Stimulated activated CD8-positive, alpha-beta memory T cell treated with anti-CD3 and anti-CD28 coated beads, Interleukin-15, amount 100 ng/mL, for 48 hours (primary cell): ENCODE data around the gene NGRN.
"Not testable (repeated sequence)": the region's sequence is repeated elsewhere in the genome, so short reads cannot be mapped to it uniquely, and the experiment has no call there.

ENCODE experiments used
- DNase-seq, 2 donors: peaks; one replicate each; pipeline ENCODE4 v3.0.0-alpha.2; 2020; ENCODE audit warnings: low read depth in 2 of 2

NGRN gene

DNA sequence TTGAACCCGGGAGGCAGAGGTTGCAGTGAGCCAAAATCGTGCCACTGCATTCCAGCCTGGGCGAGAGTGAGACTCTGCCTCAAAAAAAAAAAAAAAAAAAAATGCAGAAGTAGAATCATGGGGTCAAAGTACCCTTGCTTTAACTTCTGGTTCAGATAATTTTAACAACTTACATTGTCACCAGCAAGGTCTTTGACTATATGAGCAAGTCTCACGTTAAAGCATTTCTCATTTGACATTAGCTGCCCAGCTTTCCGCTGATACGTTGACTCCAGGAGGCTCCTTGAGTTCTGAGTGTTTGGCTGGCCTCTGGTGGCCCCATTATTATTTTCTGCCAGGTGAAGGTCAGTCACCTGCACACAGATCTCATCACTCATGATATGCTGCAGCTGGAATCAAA lies 16.2 kb downstream of the NGRN start:
- DNase-seq, result not testable (repeated sequence)

DNA sequence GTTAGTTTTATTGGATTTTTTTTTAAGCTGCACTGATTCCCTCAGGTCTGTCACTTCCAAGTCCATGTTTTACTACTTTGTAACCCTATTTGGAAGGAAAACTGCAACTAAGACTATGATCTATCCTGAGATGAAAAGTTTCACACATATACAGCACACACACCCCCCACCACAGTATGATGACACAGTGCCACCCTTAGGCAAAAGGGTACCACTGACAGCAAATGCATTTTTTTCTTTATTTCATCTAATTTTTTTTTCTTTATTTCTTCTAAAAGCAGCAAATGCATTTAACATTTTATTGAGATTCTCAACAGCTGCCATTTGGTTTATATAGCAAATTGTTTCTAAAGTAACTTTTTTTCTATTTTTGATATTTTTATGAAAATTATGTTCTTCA lies 21.2 kb downstream of the NGRN start:
- no peak for DNase-seq

DNA sequence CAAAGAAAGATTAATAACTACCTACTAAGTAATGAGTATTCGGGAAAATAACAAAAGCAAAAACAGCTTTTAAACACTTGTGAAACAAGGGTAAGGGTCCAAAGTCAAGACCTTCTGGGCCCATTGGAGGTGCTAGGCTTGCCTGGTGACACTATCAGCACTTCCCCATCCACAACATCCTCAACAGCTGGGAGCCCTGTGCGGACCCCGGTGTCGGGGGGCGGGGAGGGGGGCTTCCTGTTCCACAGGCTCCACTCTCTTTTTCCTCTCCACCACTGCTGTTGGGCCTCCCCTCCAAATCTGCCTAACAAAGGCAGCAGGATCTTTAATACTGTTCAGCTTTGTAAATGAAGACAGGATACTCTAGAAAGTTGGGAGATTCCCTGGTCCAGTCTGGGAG lies 21.6 kb downstream of the NGRN start:
- DNase-seq, result no peak

DNA sequence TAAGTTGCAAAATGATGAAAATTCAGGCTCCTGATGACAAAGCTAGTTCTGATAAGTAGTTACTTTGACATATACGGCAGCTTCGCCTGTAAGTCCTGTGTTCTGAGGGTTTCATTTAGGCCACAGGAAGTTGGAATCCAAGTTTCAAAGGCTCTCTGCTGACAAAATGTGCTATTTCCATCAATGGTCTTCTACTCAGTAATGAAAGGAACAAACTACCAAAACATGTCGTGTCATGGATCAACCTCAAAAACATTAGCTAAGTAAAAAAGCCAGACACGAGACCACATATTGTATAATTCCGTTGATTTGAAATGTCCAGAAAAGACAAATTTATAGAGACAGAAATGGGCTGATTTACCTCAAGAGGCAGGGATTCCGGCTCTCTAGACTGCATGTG lies 22.5 kb downstream of the NGRN start:
- DNase-seq, result no peak

DNA sequence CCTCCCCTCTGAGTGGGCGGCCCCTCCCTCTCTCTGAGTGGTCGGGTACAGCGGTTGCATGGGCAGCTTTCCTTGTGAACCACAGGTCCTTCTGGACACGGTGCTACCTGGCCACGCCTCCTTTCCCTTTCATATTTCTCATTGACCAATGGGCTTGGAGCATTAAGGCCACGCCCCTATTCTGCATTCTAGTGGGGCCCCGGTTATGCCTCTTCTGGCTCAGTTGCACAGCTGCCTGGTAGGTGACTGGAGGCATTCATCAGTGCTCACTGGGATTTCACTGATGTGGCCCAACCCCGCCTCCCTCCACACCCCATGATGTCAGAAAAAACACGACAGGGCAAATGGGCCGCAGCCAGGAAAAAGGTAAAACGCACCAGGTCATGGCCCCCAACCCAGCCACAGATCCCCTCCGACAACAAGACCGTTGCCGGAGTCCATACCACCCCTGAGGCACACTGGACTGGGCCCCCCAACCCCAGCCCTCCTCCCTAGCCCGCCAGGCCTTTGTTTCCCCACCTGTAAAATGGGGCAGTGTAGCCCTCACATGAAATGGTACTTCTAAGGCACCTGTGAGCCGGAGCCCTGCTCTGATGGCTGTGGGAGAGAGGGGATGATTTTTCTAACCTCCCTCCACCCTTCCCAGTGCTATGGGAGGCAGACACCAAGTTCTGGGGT lies 26.3 kb downstream of the NGRN start:
- DNase-seq, result no peak

DNA sequence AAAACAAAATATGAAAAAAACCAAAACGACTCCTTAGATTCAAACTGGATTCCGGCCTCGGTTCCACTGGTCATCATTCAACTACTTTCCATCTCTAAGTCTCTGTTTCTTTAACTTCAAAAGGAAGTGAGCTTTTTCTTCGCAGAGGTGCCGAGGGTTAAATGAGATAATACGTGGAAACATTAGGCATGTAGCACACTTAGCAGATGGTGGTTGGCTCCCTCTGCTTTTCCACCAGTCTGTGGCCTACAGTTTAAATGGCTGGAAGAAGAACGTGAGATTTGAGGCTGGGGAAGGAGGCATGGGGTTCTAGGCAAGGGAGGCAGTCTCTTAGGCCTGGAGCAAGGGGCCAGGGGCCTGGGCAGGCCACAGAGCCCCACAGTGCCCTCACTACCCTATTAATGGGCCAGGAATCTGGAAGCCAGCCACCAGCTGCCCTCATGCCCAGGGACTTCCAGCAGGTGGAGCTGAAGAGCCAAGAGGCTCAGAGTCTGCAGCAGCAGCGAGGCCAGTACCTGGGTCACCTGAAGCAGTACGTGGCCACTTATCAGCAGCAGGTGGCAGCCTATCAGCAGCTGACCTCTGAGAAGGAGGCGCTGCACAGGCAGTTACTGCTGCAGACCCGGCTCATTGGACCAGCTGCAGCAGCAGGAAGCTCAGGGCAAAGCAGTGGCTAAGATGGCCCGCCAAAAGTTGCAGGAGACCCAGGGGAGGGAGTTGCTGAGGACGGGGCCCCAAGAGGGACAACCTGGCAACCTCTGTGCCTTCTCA lies 27.8 kb downstream of the NGRN start:
- peak; percentile 54 to 59 for DNase-seq

DNA sequence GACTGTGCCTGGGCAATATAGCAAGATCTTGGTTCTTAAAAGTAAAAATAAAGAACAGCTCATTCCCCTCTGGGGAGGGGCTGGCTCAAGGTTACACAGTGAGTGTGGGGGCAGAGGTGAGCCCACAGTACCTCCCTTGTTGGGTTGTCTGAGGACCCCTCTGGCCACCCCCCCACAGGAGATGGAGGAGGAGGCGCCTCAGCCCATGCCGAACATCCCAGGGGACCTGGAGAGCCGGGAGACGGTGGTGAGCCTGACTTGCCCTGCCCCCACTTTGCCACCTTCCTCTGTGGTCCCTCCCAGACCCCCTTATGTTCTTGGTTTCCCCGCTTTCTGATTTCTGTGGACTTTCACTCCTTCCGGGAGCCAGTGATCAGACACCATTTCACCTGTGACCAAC lies 28.7 kb downstream of the NGRN start:
- DNase-seq, result no peak

DNA sequence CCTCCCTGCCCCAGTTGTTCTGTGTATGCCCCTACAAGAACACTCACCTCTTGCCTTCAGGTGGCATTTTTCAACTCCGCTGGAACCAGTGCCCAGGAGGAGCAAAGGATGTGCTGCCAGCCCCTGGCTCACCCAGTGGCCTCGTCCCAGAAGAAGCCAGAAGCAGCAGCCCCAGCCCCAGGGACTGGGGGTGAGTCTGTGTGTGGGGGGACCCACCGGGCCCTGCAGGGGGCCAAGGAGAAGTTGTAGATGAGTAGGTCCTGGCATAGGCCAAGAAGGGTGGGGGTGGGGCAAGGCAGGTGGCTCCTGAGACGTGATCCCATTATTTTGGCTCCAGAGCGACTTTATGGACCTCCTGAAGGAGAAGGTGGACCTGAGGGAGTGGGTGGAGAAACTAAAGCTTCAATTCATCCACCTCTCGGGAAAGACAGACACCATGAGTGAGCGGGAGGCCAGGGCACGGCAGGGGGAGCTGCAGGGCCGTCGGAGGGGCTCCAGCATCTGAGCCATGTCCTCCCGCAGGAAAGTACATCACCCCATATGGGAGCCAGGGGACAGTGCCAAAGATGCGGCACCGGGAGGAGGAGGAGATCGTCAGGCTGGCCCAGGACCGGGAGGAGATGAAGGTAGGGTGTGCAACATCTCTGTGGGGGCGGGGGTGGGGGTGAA lies 29.3 kb downstream of the NGRN start:
- no peak for DNase-seq

DNA sequence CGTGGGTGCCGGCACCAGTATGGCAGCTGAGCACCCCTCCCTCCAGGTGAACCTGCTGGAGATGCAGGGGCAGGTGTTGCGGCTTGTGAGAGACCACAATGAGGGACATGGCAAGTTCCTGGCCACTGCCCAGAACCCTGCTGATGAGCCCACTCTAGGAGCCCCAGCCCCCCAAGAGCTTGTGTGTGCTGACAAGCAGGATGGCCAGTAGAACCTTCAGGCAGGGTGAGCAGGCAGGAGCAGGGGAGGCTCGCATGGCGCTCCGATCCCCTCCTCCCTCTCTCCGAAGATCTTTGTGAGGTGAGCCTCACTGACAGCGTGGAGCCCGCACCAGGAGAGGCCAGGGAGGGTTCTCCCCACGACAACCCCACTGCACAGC lies 29.8 kb downstream of the NGRN start:
- no peak for DNase-seq

DNA sequence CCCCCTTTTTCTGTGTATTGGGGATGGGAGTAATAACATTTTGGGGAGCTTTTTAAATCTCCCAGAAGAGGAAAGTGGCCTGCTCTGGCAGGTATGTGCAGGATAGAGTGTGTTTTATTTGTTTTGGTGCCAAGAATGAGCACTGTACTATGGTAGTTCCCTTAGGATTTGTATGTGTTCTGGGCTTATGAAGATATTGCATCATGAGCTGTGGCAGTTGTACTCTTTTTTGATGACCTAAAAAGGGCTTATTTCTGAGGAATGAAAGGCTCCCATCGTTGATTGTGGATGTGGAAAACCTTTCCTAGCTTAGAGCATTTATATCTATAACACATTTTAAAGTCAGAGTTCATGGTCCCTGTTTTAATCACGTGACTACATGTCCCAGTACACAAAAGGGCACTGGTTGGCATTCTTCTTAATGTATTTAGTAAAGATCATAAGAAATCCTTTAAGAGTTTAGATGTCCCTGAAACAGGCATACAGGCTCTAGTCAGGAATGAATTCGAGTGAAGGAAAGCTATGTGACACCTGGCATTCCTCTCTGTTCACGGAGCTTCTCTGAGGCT lies 30.9 kb downstream of the NGRN start:
- not testable (repeated sequence) for DNase-seq

DNA sequence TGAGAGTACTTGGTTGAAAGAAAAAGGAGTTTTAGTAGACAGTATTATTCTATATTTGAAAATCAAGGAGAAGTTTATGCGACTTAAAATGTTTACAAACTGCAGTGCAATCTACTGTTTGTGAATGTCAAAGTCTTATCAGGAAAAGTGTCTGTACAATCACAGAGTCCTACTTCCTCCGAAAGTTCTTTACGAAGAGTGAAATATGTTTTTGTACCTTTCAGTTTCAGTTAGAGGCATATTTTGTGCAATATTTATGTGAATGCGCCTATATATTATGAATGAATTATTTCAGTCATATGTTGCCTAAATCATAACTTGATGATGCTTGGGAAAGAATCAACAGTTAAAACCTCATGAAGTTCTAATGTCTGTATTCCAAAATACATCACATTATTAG lies 31.5 kb downstream of the NGRN start:
- no peak for DNase-seq

DNA sequence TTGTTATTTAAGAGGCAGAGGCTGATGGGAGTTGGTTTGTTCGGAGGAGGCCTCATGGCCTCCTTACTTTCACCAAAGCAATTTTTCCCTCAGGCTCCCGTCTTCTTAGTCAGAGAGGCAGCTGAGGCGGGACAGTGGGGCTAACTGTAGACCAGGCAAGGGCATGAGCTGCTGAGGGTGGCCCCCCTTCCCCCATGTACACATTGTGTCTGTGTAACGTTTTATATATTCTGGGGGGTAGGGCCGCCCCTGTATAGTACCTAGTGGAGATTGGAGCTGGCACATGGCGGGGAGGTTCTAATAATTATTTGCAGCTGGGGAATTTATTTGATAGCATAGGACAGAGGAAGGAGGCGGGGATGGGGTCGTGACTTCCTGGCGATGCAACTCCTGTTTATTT lies 35.1 kb downstream of the NGRN start:
- no peak for DNase-seq

DNA sequence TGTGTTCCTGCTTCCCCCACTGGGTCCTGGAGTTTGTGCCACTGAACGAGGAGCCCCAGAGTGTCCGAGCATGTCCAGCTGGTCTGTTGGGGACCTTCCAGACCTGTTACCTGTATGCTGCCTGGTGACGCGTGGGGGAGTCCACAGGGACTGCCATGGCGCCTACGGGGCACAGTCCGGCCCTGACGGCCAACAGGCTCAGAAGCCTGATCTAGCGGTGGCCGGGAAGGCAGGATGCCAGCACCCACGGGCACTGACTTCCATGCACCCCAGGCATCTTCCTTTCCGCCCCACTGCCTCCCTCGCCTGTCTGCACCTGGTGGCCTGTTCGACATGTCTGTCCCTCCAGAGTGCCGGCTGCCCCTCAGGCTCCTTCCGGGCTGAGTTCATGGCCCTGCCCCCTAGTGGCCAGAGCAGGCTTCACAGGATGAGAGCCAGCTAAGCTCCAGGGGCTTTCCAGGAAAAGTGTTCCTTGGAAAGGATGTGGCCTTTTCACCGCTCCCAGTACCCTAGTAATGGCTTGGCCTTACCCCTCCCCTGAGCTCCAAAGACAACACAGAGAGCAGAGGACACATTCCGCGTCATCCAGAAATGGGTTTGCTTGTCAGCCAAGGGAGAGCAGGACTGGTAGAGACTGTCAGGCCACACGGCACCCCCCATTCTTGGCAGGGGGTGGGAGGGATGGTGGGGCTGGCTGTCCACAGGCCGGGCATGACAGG lies 35.7 kb downstream of the NGRN start:
- peak; percentile 48 to 50 for DNase-seq

DNA sequence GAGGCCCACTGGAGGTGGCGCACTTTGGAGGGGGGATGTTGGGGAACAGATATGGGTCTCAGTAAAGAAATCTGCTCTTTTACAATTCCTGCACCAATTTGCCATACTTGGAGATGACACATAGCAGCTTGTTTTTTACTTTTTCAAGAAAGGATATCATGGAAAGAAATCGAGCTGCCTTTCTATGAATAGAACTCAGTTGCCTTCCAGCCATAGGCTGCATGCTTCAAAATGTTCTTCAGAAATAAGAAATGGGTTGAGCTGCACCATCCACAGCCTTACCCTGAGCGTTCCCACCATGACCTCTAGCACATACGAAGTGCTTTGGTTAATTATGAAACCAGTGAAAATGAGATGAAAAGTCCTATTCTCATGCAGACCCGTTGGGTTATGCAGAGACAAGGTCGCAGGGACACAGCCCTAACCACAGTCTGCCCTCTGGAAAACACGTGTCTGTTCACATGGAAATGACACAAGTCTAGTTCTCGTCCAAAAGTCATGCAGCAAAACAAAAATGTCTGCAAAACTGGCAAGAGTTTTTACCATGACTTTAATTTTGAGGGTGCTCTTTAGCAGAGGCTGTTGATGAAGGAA lies 36.3 kb downstream of the NGRN start:
- no peak for DNase-seq

DNA sequence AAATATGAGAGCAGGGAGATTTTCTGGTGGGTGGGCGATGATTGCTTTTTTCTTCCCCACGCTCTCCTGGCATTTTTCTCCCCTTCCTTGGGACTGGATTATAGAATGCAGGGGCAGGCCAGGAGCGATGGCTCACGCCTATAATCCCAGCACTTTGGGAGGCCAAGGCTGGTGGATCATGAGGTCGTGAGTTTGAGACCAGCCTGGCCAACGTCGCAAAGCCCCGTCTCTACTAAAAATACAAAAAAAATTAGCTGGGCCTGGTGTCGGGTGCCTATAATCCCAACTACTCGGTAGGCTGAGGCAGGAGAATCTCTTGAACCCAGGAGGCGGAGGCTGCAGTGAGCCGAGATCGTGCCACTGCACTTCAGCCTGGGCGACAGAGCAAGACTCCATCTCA lies 39.9 kb downstream of the NGRN start:
- DNase-seq, result not testable (repeated sequence)

DNA sequence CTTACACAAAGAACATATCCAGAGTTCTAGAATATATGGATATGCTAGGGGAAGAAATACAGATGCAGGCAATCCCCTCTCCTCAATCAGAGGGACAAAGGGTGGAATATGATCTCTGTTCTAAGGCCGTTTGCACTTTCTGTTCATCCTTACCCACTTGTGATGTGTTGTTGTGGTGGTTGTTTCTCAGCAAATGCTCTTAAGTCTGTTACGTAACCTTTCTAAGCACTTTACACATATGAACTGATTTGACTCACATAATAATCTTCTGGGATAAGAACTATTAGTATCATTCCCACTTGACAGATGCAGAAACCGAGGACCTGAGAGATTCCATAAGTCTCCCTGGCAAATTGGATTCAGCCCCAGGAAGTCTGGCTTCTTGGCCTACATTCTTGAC lies 40.5 kb downstream of the NGRN start:
- no peak for DNase-seq

DNA sequence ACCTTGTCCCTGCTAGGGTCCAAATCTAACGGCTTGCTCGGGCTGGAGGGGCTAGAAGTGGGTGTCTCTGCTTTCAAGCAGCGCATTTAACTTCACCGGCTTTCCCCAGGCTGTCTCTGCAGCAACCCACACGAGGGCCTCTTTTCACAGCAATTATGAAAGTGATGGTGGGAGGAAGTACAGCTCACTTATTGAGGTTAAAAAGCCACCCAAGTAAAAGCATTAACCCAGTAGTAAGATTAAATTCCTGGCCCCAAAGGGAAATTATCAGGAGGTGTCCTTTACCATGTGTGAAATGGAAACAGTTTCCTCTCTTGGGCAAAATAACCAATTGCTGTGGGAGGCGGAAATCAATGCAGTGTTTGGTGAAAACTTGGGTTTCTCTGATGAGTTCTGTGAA lies 41.1 kb downstream of the NGRN start:
- DNase-seq, result peak; percentile 34 to 38

DNA sequence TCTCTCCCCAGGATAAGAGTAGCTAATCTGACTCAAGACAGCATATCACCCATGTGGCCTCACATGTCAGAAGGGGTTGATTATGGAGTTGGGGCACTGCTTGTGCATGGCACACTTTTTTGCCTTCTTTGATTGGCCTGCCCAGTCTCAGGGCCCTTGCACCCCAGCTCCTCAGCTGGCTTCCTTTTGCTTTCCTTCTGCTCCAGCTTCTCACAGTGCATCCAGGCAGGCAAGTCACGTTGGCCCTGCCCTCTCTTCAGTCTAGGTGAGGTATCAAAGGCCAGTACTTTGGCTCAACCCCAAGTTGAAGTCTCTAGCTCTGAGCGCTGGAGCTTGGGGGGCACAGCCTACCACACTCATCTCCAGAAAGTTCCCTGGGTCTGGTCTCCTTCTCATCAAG lies 42.2 kb downstream of the NGRN start:
- no peak for DNase-seq

DNA sequence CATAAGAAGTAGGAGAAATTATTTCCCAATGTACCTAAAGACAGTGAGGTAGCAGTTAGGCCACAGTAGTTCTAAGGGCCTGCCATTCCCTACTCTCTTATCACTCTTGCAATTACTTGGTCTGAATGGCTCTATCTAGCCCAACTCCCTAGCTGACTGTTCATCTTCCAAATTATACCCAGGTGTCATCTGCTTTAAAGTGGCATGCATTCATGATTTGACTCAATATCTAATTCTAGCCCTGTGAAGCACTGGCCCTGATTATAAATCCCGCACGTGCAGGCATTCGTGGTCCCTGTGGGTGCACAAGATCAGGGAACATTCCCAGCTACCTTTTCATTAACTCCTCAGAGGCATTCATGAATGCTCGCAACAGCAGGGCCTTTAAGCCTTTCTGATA lies 43.5 kb downstream of the NGRN start:
- no peak for DNase-seq

DNA sequence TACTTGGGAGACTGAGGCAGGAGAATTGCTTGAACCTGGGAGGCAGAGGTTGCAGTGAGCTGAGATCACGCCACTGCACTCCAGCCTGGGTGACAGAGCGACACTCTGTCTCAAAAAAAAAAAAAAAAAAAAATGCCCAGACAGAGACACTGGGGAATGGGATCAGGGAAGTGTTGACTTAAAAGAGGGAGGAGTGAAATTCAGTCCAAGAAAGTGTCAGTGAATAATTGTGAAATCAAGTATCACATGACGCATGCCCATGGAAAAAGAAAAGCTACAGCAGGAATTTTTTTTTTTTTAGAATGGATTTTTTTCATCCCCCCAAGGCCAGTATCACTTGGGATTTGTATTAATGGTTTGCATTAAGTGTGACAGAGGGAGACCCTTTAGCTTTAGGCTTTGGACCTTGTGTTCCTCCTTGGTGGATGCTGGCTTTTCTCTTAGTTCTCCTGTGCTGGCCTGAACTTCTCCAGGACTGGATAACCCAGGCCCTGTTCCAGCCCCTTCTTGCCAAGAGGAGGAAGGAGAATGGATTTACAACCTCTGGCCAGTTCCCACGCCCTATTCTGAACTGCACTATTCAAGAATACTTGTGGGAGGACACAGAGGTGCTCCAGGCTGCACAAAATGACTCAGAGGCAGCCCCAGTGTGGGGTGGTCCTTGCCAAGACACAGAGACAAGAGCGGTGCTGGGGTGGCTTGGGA lies 50.0 kb downstream of the NGRN start:
- DNase-seq, result no peak

DNA sequence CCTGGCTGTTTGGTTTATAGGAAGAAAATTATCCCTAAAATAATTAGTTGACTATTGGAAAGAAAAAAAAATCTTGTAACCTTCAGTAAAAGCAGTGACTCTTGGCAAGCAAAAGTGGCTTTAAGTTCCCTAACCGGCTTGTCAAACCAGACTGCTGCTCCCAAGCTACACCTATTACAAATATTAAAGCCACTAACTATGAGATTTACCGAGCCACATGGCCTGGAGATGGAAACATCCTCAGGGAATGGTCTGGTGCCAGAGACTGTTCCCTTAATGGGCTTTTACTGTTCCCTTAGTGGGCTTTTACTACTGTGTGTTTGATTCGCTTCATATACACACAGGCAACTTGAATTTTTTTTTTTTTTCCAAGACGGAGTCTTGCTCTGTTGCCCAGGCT lies 50.7 kb downstream of the NGRN start:
- DNase-seq, result no peak
